HFFc6 (cell line): ENCODE results near the gene HP. TPM values are rescaled to one million over a fixed set of nuclear protein-coding genes. Genes with fewer than 3 reads are reported as not detected.

Source experiments
- DNase-seq: peaks from one replicate; pipeline ENCODE4 v3.0.0-alpha.2; 2018
- H3K27ac Mint-ChIP-seq: 2 replicates; pipeline ENCODE4 v1.8.0; 2020; ENCODE audit warnings: mild to moderate bottlenecking, mixed read lengths
- H3K27me3 Mint-ChIP-seq: 2 replicates; pipeline ENCODE4 v1.8.0; 2021; ENCODE audit warnings: mild to moderate bottlenecking, moderate library complexity, mixed read lengths; ENCODE audit not compliant: insufficient read depth
- H3K36me3 Mint-ChIP-seq: 2 replicates; pipeline ENCODE4 v1.8.0; 2021; ENCODE audit warnings: low read depth, mixed read lengths
- H3K4me1 Mint-ChIP-seq: 2 replicates; pipeline ENCODE4 v1.8.0; 2020; ENCODE audit warnings: low read depth, mixed read lengths
- H3K4me3 Mint-ChIP-seq: 2 replicates; pipeline ENCODE4 v1.8.0; 2020; ENCODE audit warnings: mild to moderate bottlenecking, moderate library complexity, mixed read lengths
- H3K9me3 Mint-ChIP-seq: 2 replicates; pipeline ENCODE4 v1.8.0; 2020; ENCODE audit warnings: mild to moderate bottlenecking, mixed read lengths
- CTCF ChIP-seq: fragments of 200-600 bp; sonication (generic); IDR thresholded peaks from 2 replicates; pipeline ENCODE4 v1.5.0; 2021; ENCODE audit warnings: antibody characterized with exemption, mild to moderate bottlenecking
- total RNA-seq, 6 experiments: library from RNA; stranded (reverse); fragmentation: NEBNext Ultra II Directional; extraction: Animal tissue kit (Norgen Biotek cat#: 25700); gene quantifications; 2 replicates in 1 of 6; 3 replicates in 5 of 6; pipeline ENCODE4 v1.2.3, GENCODE V29; 2021

HP gene
- total RNA-seq, 6 experiments from 2014 or later: not detected

GRCh38 chr16:72029567-72030271 is 24.6 kb upstream of the HP start:
- no peak for DNase-seq
- no peak for TF ChIP-seq CTCF
- Mint-ChIP-seq H3K27me3 (peaks cover 2% of the 10 kb centered on the region), H3K4me3 (no peak overlapping the region), H3K9me3 (no peaks in the 10 kb centered on the region), H3K4me1 (peaks cover 7% of the 10 kb centered on the region), H3K36me3 (peaks cover 8% of the 10 kb centered on the region), H3K27ac (no peak overlapping the region)

- no peak overlapping the region for H3K27ac Mint-ChIP-seq
- DNase-seq: no peak
- no peaks in the 10 kb centered on the region for H3K9me3 Mint-ChIP-seq
- peaks cover 4% of the 10 kb centered on the region for H3K27me3 Mint-ChIP-seq
- H3K4me1 Mint-ChIP-seq: no peaks in the 10 kb centered on the region
- TF ChIP-seq CTCF: no peak
- H3K4me3 Mint-ChIP-seq: no peak overlapping the region
- no peaks in the 10 kb centered on the region for H3K36me3 Mint-ChIP-seq
Measured at GRCh38 chr16:72033437-72033836, 20.9 kb upstream of the HP start.

GRCh38 chr16:72036098-72036497 is 18.2 kb upstream of the HP start:
- no peak for TF ChIP-seq CTCF
- H3K9me3 Mint-ChIP-seq: no peaks in the 10 kb centered on the region; the same call in 1 of the 2 replicates
- H3K36me3 Mint-ChIP-seq: no peaks in the 10 kb centered on the region
- H3K27me3 Mint-ChIP-seq: peaks cover 2% of the 10 kb centered on the region; the same call in 1 of the 2 replicates
- no peak for DNase-seq
- no peak overlapping the region for H3K27ac Mint-ChIP-seq
- no peaks in the 10 kb centered on the region for H3K4me1 Mint-ChIP-seq
- H3K4me3 Mint-ChIP-seq: no peak overlapping the region

DNA sequence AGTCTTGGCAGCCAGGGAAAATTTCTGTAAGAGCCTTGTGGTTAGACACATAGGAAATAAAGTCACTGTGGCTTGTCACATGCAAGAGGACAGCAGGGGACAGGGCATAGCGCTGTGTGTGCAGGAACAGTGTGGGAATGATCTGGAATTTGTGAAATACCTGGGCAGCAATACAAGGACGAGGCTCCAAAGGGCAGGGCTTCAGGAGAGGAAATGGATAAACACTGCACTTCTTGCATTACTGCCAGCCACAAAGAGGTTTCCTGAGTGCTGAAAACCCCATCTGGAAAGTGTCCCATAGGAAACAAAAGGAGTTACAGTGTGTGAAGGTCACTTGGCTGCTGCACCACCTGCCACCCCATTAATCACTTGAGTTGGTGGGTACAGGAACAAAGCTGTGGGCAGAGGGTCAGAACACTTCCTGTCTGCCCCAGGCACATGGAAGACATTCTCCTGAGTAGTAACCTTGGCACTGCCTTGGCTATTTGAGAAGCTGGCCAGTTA is 12.1 kb upstream of the HP start:
- no peak overlapping the region for H3K27ac Mint-ChIP-seq
- no peak for DNase-seq
- no peaks in the 10 kb centered on the region; the same call in 1 of the 2 replicates for H3K9me3 Mint-ChIP-seq
- no peaks in the 10 kb centered on the region for H3K36me3 Mint-ChIP-seq
- peaks cover 4% of the 10 kb centered on the region for H3K27me3 Mint-ChIP-seq
- no peak for TF ChIP-seq CTCF
- no peak overlapping the region for H3K4me3 Mint-ChIP-seq
- H3K4me1 Mint-ChIP-seq: no peaks in the 10 kb centered on the region

DNA sequence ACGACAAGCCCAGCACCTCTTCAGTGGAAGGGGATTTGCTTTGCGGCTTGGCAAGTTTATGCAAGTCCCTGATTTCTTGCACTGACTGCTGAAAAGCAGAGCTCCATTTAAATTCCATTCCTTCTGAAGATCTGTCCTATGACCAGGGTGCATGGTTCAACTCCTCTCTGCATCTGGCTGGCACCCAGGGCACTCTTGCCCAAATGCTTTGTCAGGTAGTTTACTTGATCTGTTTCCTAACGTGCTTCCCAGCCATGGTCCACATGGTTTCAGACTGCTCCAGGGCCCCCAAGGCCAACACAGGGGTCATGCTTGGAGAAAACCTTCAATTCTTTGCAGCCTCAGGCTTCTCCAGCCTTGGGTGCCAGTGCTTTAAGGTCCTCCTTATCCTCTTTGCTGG is 11.2 kb upstream of the HP start:
- Mint-ChIP-seq H3K9me3 (no peaks in the 10 kb centered on the region; the same call in 1 of the 2 replicates), H3K4me1 (no peaks in the 10 kb centered on the region), H3K4me3 (no peak overlapping the region), H3K36me3 (no peaks in the 10 kb centered on the region), H3K27me3 (peaks cover 4% of the 10 kb centered on the region), H3K27ac (no peak overlapping the region)
- DNase-seq: no peak
- TF ChIP-seq CTCF: no peak
